ENCODE data around the gene BHLHA15.

- TF ChIP-seq CTCF (conservative IDR thresholded peaks at IDR 0.05 in 1 of 2, IDR thresholded peaks at IDR 0.05 in 1 of 2; ENCODE audit: low read depth in 1 of 2, low read length in 2 of 2): no peak
- no peak for TF ChIP-seq EZH2 (IDR thresholded peaks at IDR 0.05; ENCODE audit: low read length, missing control alignments)
Observed at GRCh38 chr7:98241674-98242241, 30.5 kb downstream of the BHLHA15 start.
